NT2/D1 (cell line): ENCODE data around the gene RNASE7.

ENCODE experiments used
- DNase-seq: peaks from one replicate; pipeline ENCODE4 v3.0.0-alpha.2; 2011; ENCODE audit warnings: low read depth, low spot score
- H3K27me3 ChIP-seq: 2 replicates; pipeline ENCODE4 v1.6.0; 2011; ENCODE audit warnings: mild to moderate bottlenecking; ENCODE audit not compliant: insufficient read length, insufficient read depth
- H3K36me3 ChIP-seq: 2 replicates; pipeline ENCODE4 v1.6.1; 2011; ENCODE audit warnings: mild to moderate bottlenecking, low read length, mixed read lengths; ENCODE audit not compliant: insufficient read depth, insufficient read length
- H3K4me1 ChIP-seq: 2 replicates; pipeline ENCODE4 v1.5.1; 2011; ENCODE audit not compliant: insufficient read depth, insufficient read length
- H3K4me3 ChIP-seq: 2 replicates; pipeline ENCODE4 v1.5.1; 2011; ENCODE audit warnings: low read depth; ENCODE audit not compliant: insufficient read length
- H3K9ac ChIP-seq: 2 replicates; pipeline ENCODE4 v1.6.0; 2011; ENCODE audit warnings: low read depth; ENCODE audit not compliant: insufficient read length
- H3K9me3 ChIP-seq: 2 replicates; pipeline ENCODE4 v1.5.1; 2011; ENCODE audit warnings: mild to moderate bottlenecking, low read length; ENCODE audit not compliant: insufficient read depth
- SUZ12 ChIP-seq: IDR thresholded peaks from 2 replicates; pipeline ENCODE4 v1.6.1; 2011; ENCODE audit not compliant: insufficient read length, insufficient read depth; ENCODE audit errors: extremely low read depth
- YY1 ChIP-seq: IDR thresholded peaks from 2 replicates; pipeline ENCODE4 v1.6.1; 2011; ENCODE audit not compliant: insufficient read length, insufficient read depth
- ZNF274 ChIP-seq: IDR thresholded peaks from 2 replicates; pipeline ENCODE4 v1.6.1; 2011; ENCODE audit warnings: mild to moderate bottlenecking, low read depth, low read length

RNASE7 gene

GRCh38 chr14:21092273-21093011, 50.3 kb downstream of the RNASE7 start:
- TF ChIP-seq SUZ12 (no peak), ZNF274 (no peak), YY1 (no peak)
- H3K4me1 ChIP-seq = peaks cover 9% of the 10 kb centered on the region
- H3K9ac ChIP-seq = no peak overlapping the region
- no peak for DNase-seq
- H3K4me3 ChIP-seq = no peak overlapping the region
- H3K27me3 ChIP-seq = no peaks in the 10 kb centered on the region
- H3K9me3 ChIP-seq = no peaks in the 10 kb centered on the region; the same call in 1 of the 2 replicates
- peaks cover 58% of the 10 kb centered on the region for H3K36me3 ChIP-seq

- no peaks in the 10 kb centered on the region for H3K27me3 ChIP-seq
- no peak for TF ChIP-seq YY1
- no peak for TF ChIP-seq ZNF274
- TF ChIP-seq SUZ12 = no peak
- DNase-seq = no peak
- no peaks in the 10 kb centered on the region; the same call in 1 of the 2 replicates for H3K9me3 ChIP-seq
- H3K36me3 ChIP-seq = peaks cover 54% of the 10 kb centered on the region
- H3K9ac ChIP-seq = peak overlapping the region; percentile 72
- H3K4me1 ChIP-seq = peaks cover 9% of the 10 kb centered on the region
- no peak overlapping the region for H3K4me3 ChIP-seq
These were observed 50.9 kb downstream of the RNASE7 start for GRCh38 chr14:21093018-21093417.
